ENCODE results near the gene P2RX5.
"Not testable (repeated sequence)": the region's sequence is repeated elsewhere in the genome, so short reads cannot be mapped to it uniquely, and the experiment has no call there.

Gene P2RX5

DNA sequence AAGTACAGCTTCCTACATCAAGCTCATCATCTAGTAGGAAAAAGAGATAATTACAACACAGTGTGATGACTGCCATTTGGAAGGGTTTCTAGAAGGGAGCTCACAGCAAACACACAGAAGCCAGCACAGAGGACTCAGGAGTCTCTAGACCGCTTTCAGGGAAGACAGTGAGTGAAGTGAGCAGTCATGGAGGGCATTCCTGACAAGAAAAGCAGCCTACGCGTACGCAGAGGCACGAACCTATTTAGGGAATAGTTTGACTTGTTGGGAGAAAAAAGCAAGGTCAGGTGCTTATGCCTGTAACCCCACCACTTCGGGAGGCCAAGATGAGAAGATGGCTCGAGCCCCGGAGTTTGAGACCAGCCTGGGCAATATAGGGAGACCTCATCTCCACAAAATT, 19.3 kb upstream of the P2RX5 start:
- no peak for DNase-seq (ENCODE audit: low read depth in 2 of 2, low spot score in 1 of 2)

DNA sequence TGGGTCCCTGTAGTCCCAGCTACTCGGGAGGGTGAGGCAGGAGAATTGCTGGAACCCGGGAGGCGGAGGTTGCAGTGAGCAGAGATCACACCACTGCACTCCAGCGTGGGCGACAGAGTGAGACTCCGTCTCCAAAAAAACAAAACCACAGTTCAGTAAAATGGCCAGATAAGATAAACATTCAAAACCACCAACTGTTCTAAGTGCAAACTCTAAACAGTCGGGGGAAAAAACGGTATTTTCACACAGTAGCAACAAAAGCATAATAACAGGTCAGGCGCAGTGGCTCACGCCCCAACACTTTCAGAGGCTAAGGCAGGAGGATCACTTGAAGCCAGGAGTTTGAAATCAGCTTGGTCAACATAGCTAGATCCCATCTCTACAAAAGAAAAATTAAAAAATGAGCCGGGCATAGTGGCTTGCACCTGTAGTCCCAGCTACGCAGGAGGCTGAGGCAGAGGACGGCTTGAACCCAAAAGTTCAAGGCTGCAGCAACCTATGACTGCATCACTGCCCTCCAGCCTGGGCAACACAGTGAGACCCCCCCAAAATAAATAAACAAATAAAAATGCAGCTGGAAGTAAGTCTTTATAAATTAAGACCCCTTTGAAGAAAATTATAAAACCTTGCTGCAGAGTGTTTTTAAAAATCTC, 17.0 kb upstream of the P2RX5 start:
- DNase-seq (ENCODE audit: low read depth in 2 of 2, low spot score in 1 of 2), result no peak

DNA sequence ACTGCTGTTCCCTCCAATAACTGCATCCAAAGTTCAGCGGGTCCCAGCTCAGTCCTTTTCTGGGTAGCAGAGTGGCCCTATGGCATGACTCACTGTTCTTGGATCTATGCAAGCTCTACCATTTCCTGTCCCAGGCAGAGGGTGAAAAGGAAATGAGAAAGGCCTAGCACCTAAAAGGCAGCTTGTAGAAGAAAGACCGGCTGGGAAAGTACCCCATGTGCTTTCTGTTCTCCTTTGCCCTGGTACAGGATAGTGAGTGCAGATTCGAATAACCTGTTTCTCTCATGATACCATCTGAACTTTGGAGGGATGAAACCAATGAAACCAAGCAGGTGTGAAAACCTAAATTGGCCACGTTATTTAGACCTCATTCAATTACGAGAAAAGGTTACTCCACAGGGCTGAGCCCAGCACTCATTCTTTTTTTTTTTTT, 15.0 kb upstream of the P2RX5 start:
- peak in 1 of 2 donors; percentile 40 for DNase-seq (ENCODE audit: low read depth in 2 of 2, low spot score in 1 of 2)

DNA sequence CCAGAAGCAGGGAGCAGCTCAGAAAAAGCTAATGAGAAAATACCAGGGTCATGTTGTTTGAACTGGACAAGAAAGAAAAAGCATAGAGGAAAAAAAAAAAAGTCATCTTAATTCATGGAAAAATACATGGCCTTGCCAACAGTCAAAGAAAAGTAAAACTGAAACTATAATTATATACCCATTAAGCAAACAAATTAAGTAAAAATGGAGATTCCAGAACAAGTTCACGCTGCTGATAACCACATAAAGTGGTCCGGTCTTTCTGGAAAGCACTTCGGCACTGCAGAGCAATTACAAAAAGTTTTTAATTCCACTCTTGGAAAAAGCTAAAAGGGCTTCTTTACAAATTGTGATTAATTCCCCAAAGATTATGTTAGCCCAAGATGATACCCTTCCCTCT, 12.4 kb upstream of the P2RX5 start:
- no peak for DNase-seq (ENCODE audit: low read depth in 2 of 2, low spot score in 1 of 2)

DNA sequence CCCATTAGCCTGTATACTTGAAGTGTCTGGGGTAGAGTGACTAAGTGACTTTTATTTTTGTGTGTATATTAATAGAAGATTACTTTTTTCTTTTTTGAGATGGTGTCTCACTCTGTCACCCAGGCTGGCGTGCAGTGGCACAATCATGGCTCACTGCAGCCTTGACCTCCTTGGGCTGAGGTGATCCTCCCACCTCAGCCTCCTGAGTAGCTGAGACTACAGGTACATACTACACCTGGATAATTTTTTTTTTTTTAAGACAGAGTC, 9.7 kb upstream of the P2RX5 start:
- not testable (repeated sequence) for DNase-seq (ENCODE audit: low read depth in 2 of 2, low spot score in 1 of 2)

DNA sequence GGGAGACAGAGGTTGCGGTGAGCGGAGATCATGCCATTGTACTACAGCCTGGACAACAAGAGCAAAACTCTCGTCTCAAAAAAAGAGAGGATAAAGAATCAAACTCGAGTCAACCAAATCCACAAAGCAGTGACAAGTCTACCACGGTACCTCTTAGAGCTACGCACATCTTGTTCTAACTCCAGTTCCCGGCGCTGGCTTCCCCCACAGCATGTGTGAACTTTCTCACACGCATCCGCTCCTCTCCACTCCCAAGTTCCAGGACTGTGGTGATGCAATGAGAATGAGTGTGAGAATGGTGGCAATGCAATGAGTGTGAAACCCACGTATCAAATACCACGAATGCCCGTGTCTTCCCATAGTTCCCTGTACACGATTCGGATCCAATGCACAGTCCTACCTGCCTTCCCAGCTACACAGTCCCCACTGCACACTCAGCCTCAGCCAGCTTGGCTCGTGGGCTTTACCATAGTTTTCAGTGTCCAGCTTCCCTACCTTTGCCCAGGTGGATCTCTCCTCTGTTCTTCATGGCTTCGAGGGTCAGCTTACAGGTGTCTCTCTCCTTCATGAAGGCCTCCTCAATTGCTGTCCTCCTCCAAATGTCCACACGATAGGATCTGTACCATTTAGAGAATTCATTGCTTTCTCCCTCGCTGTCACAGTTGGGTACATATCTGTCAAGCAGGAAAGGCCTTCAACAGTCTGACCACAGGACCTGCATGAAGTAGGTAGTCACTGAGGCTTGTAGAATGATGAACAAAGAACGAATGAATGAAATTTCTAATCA, 9.2 kb upstream of the P2RX5 start:
- DNase-seq (ENCODE audit: low read depth in 2 of 2, low spot score in 1 of 2), result no peak

DNA sequence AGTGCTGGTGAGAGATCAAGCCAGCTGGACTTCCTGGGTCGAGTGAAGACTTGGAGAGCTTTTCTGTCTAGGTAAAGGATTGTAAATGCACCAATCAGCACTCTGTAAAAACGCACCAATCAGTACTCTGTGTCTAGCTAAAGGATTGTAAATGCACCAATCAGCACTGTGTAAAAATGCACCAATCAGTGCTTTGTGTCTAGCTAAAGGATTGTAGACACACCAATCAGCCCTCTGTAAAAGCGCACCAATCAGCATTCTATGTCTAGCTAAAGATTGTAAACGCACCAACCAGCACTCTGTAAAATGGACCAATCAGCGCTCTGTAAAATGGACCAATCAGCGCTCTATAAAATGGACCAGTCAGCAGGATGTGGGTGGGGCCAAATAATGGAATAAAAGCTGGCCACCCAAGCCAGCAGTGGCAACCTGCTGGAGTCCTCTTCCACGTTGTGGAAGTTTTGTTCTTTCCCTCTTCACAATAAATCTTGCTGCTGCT, 6.1 kb upstream of the P2RX5 start:
- not testable (repeated sequence) for DNase-seq (ENCODE audit: low read depth in 2 of 2, low spot score in 1 of 2)

DNA sequence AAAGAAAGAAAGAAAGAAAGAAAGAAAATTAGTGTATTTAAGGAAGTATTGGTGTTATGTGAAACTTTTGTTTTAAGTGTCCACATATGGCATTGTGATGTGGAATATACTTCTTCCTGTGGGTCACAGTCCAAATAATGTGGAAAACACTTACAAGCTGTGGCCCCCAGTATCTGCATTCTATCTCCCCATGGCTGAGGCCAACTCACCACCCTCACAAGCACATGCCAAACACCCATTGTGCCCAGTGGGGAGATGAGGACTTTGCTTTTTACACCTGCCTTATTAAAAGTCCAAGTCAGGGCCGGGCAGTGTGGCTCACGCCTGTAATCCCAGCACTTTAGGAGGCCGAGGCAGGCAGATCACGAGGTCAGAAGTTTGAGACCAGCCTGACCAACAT, 4.0 kb upstream of the P2RX5 start:
- no peak for DNase-seq (ENCODE audit: low read depth in 2 of 2, low spot score in 1 of 2)

DNA sequence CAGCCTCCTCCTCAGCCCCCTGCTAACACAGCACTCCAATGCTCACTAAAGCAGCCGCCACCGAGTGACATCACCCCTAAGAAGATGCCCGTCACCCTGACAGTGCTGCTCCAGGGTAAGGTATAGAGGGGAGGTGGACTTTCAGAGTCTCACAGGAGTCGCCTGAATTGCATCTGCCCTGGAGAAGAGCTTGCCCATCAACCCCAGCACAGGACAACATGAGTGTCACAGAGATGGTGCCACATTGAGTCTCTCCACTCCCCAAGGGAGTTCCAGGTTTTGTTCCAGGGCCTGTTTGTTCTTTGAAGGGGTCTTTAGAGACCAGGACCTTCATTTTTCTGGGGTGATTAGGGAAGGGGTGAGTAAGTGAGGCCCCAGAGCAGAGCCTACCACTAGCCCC, 2.2 kb upstream of the P2RX5 start:
- DNase-seq (ENCODE audit: low read depth in 2 of 2, low spot score in 1 of 2), result no peak

DNA sequence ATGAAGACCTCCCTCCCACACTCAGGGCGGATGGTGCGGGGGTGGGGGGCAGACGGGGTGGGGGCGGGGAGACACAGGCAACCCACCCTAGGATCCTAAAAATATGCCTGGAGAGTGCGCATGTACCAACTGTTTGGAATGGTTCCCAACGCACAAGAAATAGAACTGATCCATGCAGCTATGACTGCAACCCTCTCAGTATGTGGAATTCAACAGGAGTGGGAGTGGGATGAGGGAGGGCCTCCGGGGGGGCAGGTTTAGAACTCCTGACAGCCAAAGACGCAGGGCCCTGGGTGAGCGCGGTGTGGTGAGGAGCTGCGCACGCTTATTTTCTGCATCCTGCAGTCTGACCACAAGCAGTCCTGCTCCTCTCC, 1.1 kb upstream of the P2RX5 start:
- no peak for DNase-seq (ENCODE audit: low read depth in 2 of 2, low spot score in 1 of 2)

DNA sequence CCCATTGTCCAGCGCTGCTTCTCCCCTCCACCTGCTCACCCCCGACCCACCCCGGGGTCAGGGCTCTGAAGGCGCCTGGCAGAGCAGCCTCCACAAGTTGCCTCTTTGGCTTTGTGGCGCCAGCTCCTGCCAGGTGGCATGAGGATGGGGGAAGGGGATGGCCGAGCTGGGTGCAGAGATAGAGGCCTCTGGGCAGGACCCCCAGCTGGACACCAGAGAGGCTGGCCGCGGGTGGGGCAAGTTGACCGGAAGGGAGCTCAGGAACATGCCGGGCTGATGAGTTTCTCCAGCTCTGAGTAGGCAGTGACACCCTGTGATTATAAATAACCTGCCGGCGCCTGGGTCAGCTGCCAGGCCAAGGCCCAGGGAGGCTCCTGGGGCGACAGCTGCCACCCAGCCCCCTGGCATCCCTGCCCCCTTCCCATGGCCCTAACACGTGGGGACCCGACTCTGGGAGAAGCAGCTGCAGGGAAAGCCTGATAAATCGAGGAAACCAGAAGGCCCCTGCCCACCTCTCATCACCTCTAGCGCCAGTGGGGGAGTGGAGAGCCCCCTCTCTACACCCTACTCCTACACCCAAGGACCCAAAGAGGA, 729 bp downstream of the P2RX5 start:
- DNase-seq (ENCODE audit: low read depth in 2 of 2, low spot score in 1 of 2), result no peak

DNA sequence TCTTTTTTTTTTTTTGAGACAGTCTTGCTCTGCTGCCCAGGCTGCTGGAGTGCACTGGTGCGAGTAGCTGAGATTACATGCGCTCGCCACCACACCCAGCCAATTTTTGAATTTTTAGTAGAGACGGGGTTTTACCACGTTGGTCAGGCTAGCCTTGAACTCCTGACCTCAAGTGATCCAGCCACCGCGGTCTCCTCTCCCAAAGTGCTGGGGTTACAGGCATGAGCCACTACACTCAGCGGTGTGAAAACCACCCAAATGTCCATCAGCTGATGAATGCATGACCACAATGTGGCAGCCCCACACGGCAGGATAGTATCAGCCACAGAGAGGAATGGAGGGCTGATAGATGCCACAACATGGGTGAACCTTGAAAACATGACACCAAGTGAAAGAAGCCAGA, 2.1 kb downstream of the P2RX5 start:
- no peak for DNase-seq (ENCODE audit: low read depth in 2 of 2, low spot score in 1 of 2)

DNA sequence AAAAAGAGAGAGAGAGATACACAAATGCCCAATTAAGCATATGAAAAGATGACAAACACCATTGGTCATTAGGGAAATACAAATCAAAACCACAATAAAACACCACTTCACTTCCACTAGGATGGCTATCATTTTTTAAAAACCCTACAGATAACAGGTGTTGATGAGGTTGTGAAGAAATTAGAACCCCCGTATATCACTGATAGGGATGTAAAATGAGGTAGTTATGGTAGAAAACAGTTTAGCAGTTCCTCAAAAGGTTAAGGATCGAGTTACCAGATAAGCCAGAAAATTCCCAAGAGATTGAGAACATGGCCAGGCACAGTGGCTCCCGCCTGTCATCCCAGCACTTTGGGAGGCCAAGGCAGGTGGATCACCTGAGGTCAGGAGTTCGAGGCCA, 2.8 kb downstream of the P2RX5 start:
- no peak for DNase-seq (ENCODE audit: low read depth in 2 of 2, low spot score in 1 of 2)

DNA sequence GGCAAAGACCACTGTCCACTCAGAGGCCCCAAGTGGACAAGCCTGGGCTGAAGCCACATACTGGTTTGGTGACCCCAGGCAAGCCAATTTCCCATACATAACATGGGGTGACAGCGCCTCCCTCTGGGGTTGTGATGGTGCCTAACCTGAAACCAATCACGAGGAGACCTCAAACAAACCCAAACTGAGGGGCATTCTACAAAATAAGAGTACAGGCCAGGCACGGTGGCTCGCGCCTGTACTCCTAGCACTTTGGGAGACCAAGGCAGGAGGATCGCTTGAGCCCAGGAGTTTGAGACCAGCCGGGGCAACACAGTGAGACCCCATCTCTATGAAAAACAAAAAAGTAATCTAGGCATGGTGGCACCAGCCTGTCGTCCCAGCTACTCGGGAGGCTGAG, 3.6 kb downstream of the P2RX5 start:
- no peak for DNase-seq (ENCODE audit: low read depth in 2 of 2, low spot score in 1 of 2)

DNA sequence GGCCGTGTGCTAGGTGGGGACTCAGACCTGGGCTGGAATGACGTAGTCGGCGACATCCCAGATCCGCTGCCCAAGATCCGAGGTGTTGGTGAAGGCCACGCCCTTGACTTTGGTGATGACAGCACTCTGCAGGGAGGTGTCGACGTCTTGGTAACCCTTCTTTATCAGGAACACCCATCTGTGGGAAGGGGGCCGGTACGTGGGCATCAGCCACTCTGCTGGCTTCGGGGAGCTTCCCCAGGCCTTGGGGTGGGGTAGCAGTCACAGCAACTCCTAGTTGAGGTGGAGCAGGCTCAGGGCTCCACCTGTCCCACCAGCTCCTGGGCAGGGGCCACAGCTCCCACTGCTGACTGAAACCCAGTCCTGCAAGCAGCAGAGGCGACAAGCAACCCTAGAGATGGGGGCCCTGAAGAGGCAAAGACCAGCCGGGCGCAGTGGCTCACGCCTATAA, 4.3 kb downstream of the P2RX5 start:
- no peak for DNase-seq (ENCODE audit: low read depth in 2 of 2, low spot score in 1 of 2)

DNA sequence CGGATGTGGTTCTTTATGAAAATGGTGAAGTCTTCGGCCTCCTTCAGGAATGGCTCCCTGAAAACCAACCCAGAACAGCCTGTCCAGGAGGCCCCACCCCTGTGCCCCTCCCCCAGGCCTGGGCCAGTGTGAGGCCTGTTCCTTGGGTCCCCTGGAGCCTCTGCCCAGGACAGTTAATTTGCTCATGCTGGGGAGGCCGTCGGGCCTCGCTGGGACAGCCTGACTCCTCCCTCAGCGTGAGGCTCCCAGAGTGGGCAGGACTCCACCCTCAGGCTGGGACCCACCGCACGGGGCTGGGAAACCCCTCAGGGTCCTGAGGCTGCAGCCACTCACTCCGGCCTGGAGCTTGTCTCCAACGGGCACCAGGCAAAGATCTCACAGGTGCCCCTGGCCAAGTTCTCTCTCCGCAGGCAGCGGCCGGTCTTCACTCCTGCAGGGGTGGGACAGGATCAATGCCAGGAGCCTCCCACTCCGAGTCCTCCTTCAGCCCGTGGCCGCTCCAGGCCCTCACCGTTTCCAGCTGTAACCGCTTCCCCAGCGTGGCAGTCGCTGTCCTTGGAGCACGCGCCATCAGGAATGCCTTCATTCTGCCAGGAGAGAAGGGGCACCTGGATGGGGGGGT, 5.8 kb downstream of the P2RX5 start:
- no peak for DNase-seq (ENCODE audit: low read depth in 2 of 2, low spot score in 1 of 2)

DNA sequence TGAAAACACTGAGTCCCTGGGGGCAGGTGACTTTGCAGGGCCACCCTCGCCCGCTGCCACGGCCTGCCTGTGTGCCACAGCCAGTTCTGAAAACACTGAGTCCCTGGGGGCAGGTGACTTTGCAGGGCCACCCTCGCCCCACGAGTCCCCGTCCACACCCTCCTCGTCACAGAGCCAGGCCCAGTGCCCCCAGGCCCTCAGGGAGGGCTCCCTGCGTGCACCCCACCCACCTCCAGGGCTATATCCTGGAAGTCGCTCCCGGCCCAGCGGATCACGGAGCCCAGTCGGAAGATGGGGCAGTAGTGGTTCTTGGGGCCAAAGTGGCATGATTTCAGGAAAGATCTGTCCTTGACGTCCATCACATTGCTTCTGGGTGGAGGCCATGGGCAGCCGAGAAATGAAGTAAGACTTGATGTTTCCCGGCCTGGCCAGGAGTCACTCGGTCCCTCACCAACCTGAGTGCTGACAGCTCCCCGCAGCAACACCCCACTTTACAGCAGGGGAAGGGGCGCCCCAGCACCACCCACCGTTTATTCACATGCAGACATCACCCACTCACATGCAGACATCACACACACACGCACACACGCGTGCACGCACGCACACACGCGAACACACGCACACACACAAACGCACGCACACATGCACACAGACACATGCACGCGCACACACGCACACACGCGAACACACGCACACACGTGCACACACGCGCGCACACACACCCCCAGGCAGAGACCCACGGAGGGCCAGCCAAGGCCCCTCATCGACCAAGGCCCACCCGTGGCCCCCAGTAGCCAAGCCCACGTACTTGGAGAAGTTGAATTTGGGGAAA, 6.5 kb downstream of the P2RX5 start:
- no peak for DNase-seq (ENCODE audit: low read depth in 2 of 2, low spot score in 1 of 2)

DNA sequence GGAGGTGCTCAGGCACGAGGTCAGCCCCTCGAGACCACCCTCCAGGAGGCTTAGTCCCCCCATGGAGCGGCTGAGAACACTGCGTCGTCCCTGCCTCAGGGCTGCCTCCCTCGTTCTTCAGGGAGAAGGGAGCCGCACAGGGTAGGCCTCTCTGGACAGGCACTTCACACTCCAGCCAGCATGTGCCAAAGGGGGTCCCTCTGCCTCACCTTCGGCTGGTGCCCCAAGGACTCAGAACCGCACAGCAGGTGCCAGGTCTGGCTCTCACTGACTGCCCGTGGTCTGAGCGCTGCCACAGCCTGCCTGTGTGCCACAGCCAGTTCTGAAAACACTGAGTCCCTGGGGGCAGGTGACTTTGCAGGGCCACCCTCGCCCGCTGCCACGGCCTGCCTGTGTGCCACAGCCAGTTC, 7.1 kb downstream of the P2RX5 start:
- no peak for DNase-seq (ENCODE audit: low read depth in 2 of 2, low spot score in 1 of 2)

DNA sequence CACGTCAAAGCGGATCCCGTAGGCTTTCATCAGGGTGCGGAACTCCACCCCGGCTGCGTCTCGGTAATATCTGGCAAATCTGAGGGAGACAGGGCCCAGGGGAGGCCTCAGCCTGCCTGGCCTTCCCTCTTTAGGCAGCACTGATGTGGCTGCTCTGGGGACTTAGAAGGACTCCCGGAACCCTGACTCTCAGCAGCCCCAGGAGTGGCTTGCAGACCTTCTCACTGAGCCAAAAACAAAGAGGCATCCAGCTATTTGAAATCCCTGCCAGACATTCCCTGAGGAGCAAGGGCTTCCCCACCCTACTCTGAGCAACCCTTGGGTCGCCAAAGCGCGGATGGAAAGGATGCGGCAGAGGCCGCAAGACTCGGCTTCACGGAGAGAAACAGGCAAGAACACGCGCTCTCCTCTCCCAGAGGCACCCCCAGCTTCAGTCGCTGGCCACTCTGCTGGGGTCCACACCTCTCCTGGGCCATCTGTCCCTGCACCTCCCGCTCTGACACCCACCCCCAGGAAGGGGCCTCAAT, 7.9 kb downstream of the P2RX5 start:
- DNase-seq (ENCODE audit: low read depth in 2 of 2, low spot score in 1 of 2), result no peak

DNA sequence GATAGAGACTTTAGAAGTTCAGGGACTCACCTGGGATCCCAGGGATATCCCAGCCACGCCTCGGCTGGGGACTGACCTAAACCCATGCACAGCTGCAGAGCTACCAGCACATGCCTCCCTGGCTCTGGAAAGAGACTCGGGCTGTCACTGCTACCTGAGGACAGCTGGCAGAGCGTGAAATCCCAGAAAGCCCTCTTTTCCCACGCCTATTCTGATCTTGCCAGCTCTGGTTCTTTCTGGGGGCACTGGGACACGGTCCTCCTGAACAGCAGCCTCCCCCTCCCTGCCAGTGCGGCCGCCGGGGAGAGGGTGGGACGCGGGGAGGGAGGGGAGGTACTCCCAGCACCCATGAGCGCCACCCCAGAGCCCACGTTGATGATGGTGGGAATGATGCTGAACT, 10.8 kb downstream of the P2RX5 start:
- DNase-seq (ENCODE audit: low read depth in 2 of 2, low spot score in 1 of 2), result no peak

DNA sequence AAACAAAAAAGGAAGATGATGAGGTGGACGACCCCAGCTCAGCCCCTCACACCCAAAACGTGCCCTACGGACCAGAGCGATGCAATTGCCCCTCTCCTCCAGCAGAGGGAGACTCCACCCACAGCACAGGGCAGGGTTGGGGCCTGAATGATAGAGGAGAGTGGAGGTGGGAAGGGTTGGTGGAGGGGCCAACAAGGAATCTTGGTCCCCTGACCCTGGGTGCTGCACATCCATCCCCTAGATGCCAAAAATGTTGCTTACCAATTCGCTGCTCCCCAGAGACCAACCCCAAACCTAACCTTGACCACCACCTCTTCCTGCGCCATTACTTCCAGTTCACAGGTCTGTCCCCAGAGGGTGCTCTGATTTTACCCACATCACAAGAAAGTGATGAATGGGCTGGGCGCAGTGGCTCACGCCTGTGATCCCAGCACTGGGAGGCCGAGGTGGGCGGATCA, 12.9 kb downstream of the P2RX5 start:
- DNase-seq (ENCODE audit: low read depth in 2 of 2, low spot score in 1 of 2), result no peak
